OCI-LY3 (cell line): ENCODE data around the gene ZNF263.
A peak's percentile ranks its signal among the peaks of the same experiment; 100 is the strongest.

Experiments used
- H2AFZ ChIP-seq: fragments of 200-600, 300-600 bp; shearing (Covaris generic); 2 replicates; pipeline ENCODE4 v1.6.0; 2014; ENCODE audit warnings: antibody characterized with exemption, low read depth, low read length
- H3K27ac ChIP-seq: fragments of 200-600, 300-600 bp; sonication (generic); 2 replicates; pipeline ENCODE4 v1.5.1; 2014; ENCODE audit warnings: mild to moderate bottlenecking, low read length, moderate library complexity, mixed read lengths
- H3K27me3 ChIP-seq: fragments of 200-600, 300-600 bp; sonication (generic); 2 replicates; pipeline ENCODE4 v1.6.1; 2014; ENCODE audit warnings: low read depth, low read length, mixed read lengths
- H3K36me3 ChIP-seq: fragments of 200-600, 300-600 bp; sonication (generic); replicated peaks from 2 replicates; pipeline ENCODE3; 2014; ENCODE audit warnings: low read depth, low read length, mixed read lengths
- H3K4me1 ChIP-seq: fragments of 300-600, 200-600 bp; sonication (generic); 2 replicates; pipeline ENCODE4 v1.6.1; 2014; ENCODE audit warnings: low read length, mixed read lengths
- H3K4me2 ChIP-seq: fragments of 200-600, 300-600 bp; sonication (generic); 2 replicates; pipeline ENCODE4 v1.6.1; 2014; ENCODE audit warnings: low read length, mixed read lengths
- H3K4me3 ChIP-seq: fragments of 300-600, 200-600 bp; sonication (generic); 2 replicates; pipeline ENCODE4 v1.5.1; 2014; ENCODE audit warnings: antibody characterized with exemption, mild to moderate bottlenecking, low read length, moderate library complexity
- H3K79me2 ChIP-seq: fragments of 300-600, 200-600 bp; shearing (Covaris generic); 2 replicates; pipeline ENCODE4 v1.6.1; 2014; ENCODE audit warnings: mild to moderate bottlenecking, low read length, mixed read lengths
- H3K9ac ChIP-seq: fragments of 300-600, 200-600 bp; shearing (Covaris generic); 2 replicates; pipeline ENCODE4 v1.6.0; 2014; ENCODE audit warnings: mild to moderate bottlenecking, low read length, moderate library complexity
- H3K9me3 ChIP-seq: fragments of 200-600, 300-600 bp; shearing (Covaris generic); 2 replicates; pipeline ENCODE4 v1.6.1; 2014; ENCODE audit warnings: low read length, mixed read lengths; ENCODE audit not compliant: insufficient read depth
- H4K20me1 ChIP-seq: fragments of 200-600, 300-600 bp; sonication (generic); 2 replicates; pipeline ENCODE4 v1.6.1; 2016; ENCODE audit warnings: low read length, mixed read lengths; ENCODE audit not compliant: insufficient read depth
- EZH2phosphoT487 ChIP-seq: fragments of 200-600 bp; shearing (Covaris generic); IDR thresholded peaks from 2 replicates; pipeline ENCODE4 v1.6.1; 2018; ENCODE audit warnings: antibody characterized with exemption, mixed run types, low read depth
- TF ChIP-seq, protein P1 (sequence below): fragments of 200-600, 300-600 bp; sonication (generic); IDR thresholded peaks from 2 replicates; pipeline ENCODE4 v1.5.1; 2014; ENCODE audit warnings: antibody characterized with exemption, low read length, low read depth

The ZNF263 gene

GRCh38 chr16:3256866-3257465, 26.3 kb upstream of the ZNF263 start:
- H3K9me3 ChIP-seq, result no peaks in the 10 kb centered on the region
- no peaks in the 10 kb centered on the region for H3K4me1 ChIP-seq
- H4K20me1 ChIP-seq, result no peaks in the 10 kb centered on the region
- no peak overlapping the region for H3K9ac ChIP-seq
- H3K79me2 ChIP-seq, result no peaks in the 10 kb centered on the region
- no peak overlapping the region for H3K4me2 ChIP-seq
- H3K27ac ChIP-seq, result no peak overlapping the region
- no peak overlapping the region for H2AFZ ChIP-seq
- H3K4me3 ChIP-seq, result no peak overlapping the region
- no peaks in the 10 kb centered on the region for H3K36me3 ChIP-seq
- no peaks in the 10 kb centered on the region for H3K27me3 ChIP-seq
- TF ChIP-seq, protein P1, sequence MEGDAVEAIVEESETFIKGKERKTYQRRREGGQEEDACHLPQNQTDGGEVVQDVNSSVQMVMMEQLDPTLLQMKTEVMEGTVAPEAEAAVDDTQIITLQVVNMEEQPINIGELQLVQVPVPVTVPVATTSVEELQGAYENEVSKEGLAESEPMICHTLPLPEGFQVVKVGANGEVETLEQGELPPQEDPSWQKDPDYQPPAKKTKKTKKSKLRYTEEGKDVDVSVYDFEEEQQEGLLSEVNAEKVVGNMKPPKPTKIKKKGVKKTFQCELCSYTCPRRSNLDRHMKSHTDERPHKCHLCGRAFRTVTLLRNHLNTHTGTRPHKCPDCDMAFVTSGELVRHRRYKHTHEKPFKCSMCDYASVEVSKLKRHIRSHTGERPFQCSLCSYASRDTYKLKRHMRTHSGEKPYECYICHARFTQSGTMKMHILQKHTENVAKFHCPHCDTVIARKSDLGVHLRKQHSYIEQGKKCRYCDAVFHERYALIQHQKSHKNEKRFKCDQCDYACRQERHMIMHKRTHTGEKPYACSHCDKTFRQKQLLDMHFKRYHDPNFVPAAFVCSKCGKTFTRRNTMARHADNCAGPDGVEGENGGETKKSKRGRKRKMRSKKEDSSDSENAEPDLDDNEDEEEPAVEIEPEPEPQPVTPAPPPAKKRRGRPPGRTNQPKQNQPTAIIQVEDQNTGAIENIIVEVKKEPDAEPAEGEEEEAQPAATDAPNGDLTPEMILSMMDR, result no peak
- TF ChIP-seq EZH2phosphoT487, result no peak

GRCh38 chr16:3259836-3260235, 23.5 kb upstream of the ZNF263 start:
- no peak overlapping the region for H3K4me2 ChIP-seq
- no peak overlapping the region for H2AFZ ChIP-seq
- H3K27me3 ChIP-seq, result no peaks in the 10 kb centered on the region
- no peak overlapping the region for H3K9ac ChIP-seq
- TF ChIP-seq, protein P1, result no peak
- no peak for TF ChIP-seq EZH2phosphoT487
- no peaks in the 10 kb centered on the region for H3K9me3 ChIP-seq
- 0 out of 2 replicates have a peak, but pooled peaks cover 4% of the 10 kb centered on the region for H3K79me2 ChIP-seq
- H3K4me3 ChIP-seq, result no peak overlapping the region
- peaks cover 2% of the 10 kb centered on the region for H3K4me1 ChIP-seq
- no peak overlapping the region for H3K27ac ChIP-seq
- no peaks in the 10 kb centered on the region for H4K20me1 ChIP-seq
- no peaks in the 10 kb centered on the region for H3K36me3 ChIP-seq

DNA sequence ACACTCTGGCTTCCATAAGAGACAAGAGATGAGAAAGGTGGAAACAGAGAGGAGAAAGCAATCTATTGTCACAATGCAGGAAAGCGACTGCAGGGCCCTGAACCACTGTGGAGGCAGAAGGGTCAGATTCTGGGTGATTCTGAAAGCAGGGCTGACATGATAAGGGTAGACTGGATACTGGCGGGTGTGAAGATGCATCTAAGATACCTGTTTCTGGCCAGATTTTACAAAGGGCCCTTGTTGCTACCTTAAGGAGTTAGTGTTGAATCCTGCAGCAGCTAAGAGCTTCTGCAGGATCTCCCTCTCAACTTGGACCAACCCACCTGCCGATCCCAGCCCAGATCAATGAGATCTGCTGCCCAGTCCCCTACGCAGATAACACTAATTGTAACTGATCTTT, 20.8 kb upstream of the ZNF263 start:
- no peak overlapping the region for H3K9ac ChIP-seq
- no peaks in the 10 kb centered on the region for H4K20me1 ChIP-seq
- no peak for TF ChIP-seq EZH2phosphoT487
- TF ChIP-seq, protein P1, result no peak
- no peaks in the 10 kb centered on the region for H3K9me3 ChIP-seq
- 0 out of 2 replicates have a peak, but pooled peaks cover 4% of the 10 kb centered on the region for H3K79me2 ChIP-seq
- no peaks in the 10 kb centered on the region for H3K36me3 ChIP-seq
- H3K27me3 ChIP-seq, result no peaks in the 10 kb centered on the region
- peaks cover 4% of the 10 kb centered on the region for H3K4me1 ChIP-seq
- no peak overlapping the region for H3K4me3 ChIP-seq
- no peak overlapping the region for H3K27ac ChIP-seq
- H2AFZ ChIP-seq, result no peak overlapping the region
- no peak overlapping the region for H3K4me2 ChIP-seq

DNA sequence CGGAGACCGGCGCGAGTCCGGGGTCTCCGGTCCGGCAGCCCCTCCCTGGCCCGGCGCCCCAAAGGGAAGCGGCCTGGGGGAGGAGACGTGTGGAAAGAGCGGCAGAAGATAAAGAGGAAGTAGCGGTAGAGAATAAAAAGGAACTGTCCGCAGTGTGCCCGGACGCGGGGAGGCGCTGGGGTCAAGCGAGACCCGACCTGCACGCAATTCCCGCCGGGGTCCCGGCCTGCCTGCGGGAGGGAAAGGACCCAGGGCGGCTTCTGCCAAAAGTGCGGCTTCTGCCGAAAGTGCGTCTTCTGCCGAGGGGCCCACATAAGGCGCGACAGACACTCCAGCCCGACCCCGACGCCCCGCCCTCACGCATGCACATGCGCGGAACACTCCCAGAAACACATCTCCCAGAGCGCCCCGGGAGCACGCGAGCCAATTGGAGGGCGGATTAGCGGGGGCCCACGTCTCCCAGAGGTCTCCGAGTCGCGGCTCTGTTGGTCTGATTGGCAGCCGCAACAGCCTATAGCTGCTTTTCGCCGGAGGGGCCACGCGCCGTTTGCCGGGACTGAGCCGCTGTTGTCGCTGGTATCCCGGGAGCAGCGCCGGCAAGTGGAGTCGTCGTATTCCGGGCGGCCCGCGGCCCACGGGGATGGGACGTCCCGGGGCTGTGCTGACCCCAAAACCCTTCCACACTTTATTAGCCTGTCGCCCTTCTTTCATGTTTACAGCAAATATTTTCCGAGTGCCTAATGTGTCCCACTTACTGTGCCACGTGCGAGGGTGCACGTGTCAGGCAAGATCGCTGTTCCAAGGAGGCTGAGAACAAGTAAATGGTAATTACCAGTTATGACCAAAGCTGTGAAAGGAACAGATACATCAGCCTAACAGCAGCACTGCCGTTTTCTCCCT, 18.9 kb upstream of the ZNF263 start:
- Histone ChIP-seq H3K27me3 (no peaks in the 10 kb centered on the region), H3K27ac (peak overlapping the region; percentile 84), H3K4me3 (peak overlapping the region; percentile 100), H4K20me1 (no peaks in the 10 kb centered on the region), H3K9me3 (no peaks in the 10 kb centered on the region), H3K4me2 (peak overlapping the region; percentile 100), H3K36me3 (no peaks in the 10 kb centered on the region), H3K79me2 (0 out of 2 replicates have a peak, but pooled peaks cover 4% of the 10 kb centered on the region), H3K4me1 (peaks cover 4% of the 10 kb centered on the region), H2AFZ (peak overlapping the region; percentile 93), H3K9ac (peak overlapping the region; percentile 97)
- no peak for TF ChIP-seq EZH2phosphoT487
- TF ChIP-seq, protein P1, result peak; percentile 29; the same call in 1 of the 2 replicates
